NCI-H2227 (cell line): Measurements from ENCODE around the gene MRPS2.

Experiments
- DNase-seq: peaks from one replicate; lab custom pipeline; 2025; ENCODE audit not compliant: unreplicated experiment; lab: John Stamatoyannopoulos, UW

The MRPS2 gene

GRCh38 chr9:135552698-135553171, 52.3 kb downstream of the MRPS2 start:
- DNase-seq, result no peak
